Measurements from ENCODE around the gene KSR1.

Gene KSR1

DNA sequence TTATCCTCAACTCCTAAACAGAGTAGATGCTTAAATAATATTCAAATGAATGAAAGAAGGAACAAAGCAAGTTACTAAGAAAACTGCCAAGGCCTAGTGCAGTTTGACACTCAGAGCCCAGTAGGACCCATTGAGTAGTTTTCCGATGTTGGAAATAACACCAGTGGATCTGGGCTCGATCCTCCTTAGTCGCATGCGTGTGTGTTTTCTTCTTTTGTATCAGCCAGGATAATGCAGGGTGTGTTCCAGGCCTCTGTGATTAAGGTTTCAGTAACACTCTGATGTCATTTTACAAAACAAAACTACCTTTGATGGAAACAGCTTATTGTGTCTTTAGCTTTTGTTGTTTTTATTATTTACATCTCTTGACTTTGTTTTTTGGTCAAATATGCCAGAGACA is 24.5 kb downstream of the KSR1 start (continued):
- TF ChIP-seq ARNTL (CRISPR knock-in tag; IDR thresholded peaks at IDR 0.05; ENCODE audit: borderline replicate concordance, low read depth) (no peak), ZNF70 (CRISPR knock-in tag; IDR thresholded peaks at IDR 0.05) (no peak), ISL1 (CRISPR knock-in tag; IDR thresholded peaks at IDR 0.05) (no peak), ESRRG (CRISPR knock-in tag; IDR thresholded peaks at IDR 0.05) (no peak), ZC3H10 (CRISPR knock-in tag; IDR thresholded peaks at IDR 0.05) (no peak), RARB (CRISPR knock-in tag; IDR thresholded peaks at IDR 0.05) (no peak)
- TF ChIP-seq, protein P1, sequence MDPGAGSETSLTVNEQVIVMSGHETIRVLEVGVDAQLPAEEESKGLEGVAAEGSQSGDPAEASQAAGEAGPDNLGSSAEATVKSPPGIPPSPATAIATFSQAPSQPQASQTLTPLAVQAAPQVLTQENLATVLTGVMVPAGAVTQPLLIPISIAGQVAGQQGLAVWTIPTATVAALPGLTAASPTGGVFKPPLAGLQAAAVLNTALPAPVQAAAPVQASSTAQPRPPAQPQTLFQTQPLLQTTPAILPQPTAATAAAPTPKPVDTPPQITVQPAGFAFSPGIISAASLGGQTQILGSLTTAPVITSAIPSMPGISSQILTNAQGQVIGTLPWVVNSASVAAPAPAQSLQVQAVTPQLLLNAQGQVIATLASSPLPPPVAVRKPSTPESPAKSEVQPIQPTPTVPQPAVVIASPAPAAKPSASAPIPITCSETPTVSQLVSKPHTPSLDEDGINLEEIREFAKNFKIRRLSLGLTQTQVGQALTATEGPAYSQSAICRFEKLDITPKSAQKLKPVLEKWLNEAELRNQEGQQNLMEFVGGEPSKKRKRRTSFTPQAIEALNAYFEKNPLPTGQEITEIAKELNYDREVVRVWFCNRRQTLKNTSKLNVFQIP (CRISPR knock-in tag; IDR thresholded peaks at IDR 0.05; ENCODE audit: borderline replicate concordance, low read depth), result no peak
- TF ChIP-seq, protein P2, sequence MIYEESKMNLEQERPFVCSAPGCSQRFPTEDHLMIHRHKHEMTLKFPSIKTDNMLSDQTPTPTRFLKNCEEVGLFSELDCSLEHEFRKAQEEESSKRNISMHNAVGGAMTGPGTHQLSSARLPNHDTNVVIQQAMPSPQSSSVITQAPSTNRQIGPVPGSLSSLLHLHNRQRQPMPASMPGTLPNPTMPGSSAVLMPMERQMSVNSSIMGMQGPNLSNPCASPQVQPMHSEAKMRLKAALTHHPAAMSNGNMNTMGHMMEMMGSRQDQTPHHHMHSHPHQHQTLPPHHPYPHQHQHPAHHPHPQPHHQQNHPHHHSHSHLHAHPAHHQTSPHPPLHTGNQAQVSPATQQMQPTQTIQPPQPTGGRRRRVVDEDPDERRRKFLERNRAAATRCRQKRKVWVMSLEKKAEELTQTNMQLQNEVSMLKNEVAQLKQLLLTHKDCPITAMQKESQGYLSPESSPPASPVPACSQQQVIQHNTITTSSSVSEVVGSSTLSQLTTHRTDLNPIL (CRISPR knock-in tag; IDR thresholded peaks at IDR 0.05; ENCODE audit: low read depth), result no peak

DNA sequence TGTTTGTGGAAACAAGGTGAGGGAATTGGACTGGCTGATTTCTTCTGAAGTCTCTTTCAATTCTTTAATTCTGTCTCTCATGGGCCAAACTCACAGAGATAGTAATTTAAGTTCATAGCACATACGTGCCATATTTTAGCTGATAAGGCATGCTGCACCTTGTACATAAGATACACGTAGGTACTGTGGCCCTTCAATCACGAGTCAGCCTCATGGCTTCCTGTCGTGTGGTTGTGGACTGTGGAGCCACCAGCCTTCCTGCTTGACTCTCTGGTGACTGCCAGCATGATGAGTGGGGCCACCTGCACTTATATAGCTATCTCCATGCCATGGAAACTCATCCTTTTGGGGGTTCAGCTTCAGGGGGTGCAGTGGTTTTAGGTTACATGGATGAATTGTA is 25.1 kb downstream of the KSR1 start:
- TF ChIP-seq ESRRG (CRISPR knock-in tag; IDR thresholded peaks at IDR 0.05) (no peak), SNAI2 (CRISPR knock-in tag; IDR thresholded peaks at IDR 0.05) (no peak), ZNF565 (CRISPR knock-in tag; conservative IDR thresholded peaks at IDR 0.05; ENCODE audit: low read depth) (no peak)
- ATAC-seq, result no peak

DNA sequence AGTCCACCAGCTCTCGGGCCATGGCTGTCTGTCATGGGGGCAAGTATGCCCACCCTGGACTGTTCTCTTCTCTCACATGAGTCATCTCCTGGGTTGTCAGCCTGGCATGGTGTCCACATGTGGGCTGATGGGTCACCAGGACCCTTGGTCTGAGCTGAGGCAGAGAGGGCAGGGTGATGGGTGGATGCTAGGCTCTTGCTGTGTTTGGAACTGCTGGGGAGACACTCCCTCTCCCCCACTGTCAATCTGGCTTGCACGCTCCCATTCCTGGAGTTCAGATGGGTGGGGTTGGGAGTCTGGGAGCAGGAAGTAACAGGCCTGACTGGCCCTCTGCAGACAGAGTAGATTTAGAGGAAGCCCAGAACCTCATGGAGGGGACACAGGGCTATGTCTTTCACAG is 28.9 kb downstream of the KSR1 start:
- ATAC-seq, result no peak
- no peak for TF ChIP-seq CSDC2 (CRISPR knock-in tag; IDR thresholded peaks at IDR 0.05)
- no peak for TF ChIP-seq ISL1 (CRISPR knock-in tag; IDR thresholded peaks at IDR 0.05)
- TF ChIP-seq GLIS3 (CRISPR knock-in tag; IDR thresholded peaks at IDR 0.05), result no peak

DNA sequence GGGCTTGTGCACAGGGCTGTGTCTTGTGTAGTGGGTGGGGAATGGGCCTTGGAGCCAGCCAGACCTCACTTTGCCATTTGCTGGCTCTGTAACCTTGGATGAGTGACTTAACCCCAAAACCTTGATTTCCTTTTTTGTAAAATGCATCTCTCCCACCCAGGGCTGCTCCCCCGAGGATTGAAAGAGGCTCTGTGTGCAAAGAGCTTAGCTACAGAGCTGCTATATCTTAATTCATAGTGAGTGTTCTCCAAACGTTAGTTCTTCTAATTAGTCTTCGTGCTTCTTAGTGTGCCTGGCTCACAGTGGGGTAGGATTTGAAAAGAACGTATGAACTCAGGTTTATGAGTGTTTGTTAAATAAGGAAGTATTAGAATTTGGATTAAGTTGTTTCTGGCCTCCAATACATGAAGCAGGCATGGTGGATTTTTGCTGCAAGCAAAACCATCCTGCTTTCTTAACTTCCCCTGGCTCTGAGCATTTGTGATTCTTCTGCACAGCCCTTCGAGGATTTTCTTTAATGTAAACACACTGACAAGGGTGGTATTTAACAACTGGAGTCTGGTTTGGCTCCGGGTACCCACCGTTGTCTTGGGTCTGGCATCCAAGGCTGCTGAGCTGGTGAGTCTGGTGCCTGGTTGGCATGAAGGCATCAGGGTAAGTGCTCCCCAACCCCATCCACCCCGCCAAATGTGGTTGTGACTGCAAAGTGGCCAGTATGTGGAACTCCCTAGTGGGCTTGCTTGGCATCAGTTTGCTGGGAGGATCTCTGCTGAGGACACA is 29.7 kb downstream of the KSR1 start:
- no peak for TF ChIP-seq BACH2 (CRISPR knock-in tag; IDR thresholded peaks at IDR 0.05; ENCODE audit: borderline replicate concordance)
- no peak for TF ChIP-seq ZC3H10 (CRISPR knock-in tag; IDR thresholded peaks at IDR 0.05)
- TF ChIP-seq TOX (CRISPR knock-in tag; IDR thresholded peaks at IDR 0.05; ENCODE audit: borderline replicate concordance), result no peak
- TF ChIP-seq ESRRG (CRISPR knock-in tag; IDR thresholded peaks at IDR 0.05), result no peak
- TF ChIP-seq SNAI2 (CRISPR knock-in tag; IDR thresholded peaks at IDR 0.05), result no peak
- TF ChIP-seq CSDC2 (CRISPR knock-in tag; IDR thresholded peaks at IDR 0.05), result no peak
- no peak for TF ChIP-seq ZNF8 (CRISPR knock-in tag; IDR thresholded peaks at IDR 0.05)
- TF ChIP-seq ISL1 (CRISPR knock-in tag; IDR thresholded peaks at IDR 0.05), result no peak
- TF ChIP-seq, protein P3, sequence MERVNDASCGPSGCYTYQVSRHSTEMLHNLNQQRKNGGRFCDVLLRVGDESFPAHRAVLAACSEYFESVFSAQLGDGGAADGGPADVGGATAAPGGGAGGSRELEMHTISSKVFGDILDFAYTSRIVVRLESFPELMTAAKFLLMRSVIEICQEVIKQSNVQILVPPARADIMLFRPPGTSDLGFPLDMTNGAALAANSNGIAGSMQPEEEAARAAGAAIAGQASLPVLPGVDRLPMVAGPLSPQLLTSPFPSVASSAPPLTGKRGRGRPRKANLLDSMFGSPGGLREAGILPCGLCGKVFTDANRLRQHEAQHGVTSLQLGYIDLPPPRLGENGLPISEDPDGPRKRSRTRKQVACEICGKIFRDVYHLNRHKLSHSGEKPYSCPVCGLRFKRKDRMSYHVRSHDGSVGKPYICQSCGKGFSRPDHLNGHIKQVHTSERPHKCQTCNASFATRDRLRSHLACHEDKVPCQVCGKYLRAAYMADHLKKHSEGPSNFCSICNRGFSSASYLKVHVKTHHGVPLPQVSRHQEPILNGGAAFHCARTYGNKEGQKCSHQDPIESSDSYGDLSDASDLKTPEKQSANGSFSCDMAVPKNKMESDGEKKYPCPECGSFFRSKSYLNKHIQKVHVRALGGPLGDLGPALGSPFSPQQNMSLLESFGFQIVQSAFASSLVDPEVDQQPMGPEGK (CRISPR knock-in tag; IDR thresholded peaks at IDR 0.05; ENCODE audit: borderline replicate concordance), result no peak
- no peak for TF ChIP-seq ZFP30 (CRISPR knock-in tag; IDR thresholded peaks at IDR 0.05)
- TF ChIP-seq, protein P1 (CRISPR knock-in tag; IDR thresholded peaks at IDR 0.05; ENCODE audit: borderline replicate concordance, low read depth), result no peak
- no peak for TF ChIP-seq RARB (CRISPR knock-in tag; IDR thresholded peaks at IDR 0.05)
- no peak for TF ChIP-seq PPARA (CRISPR knock-in tag; IDR thresholded peaks at IDR 0.05; ENCODE audit: borderline replicate concordance)
- TF ChIP-seq ZNF70 (CRISPR knock-in tag; IDR thresholded peaks at IDR 0.05), result no peak
- TF ChIP-seq, protein P2 (CRISPR knock-in tag; IDR thresholded peaks at IDR 0.05; ENCODE audit: low read depth), result no peak
- no peak for TF ChIP-seq GLIS3 (CRISPR knock-in tag; IDR thresholded peaks at IDR 0.05)
- no peak for TF ChIP-seq TCF4 (CRISPR knock-in tag; IDR thresholded peaks at IDR 0.05; ENCODE audit: borderline replicate concordance)
- TF ChIP-seq ARNTL (CRISPR knock-in tag; IDR thresholded peaks at IDR 0.05; ENCODE audit: borderline replicate concordance, low read depth), result no peak
- TF ChIP-seq, protein P4, sequence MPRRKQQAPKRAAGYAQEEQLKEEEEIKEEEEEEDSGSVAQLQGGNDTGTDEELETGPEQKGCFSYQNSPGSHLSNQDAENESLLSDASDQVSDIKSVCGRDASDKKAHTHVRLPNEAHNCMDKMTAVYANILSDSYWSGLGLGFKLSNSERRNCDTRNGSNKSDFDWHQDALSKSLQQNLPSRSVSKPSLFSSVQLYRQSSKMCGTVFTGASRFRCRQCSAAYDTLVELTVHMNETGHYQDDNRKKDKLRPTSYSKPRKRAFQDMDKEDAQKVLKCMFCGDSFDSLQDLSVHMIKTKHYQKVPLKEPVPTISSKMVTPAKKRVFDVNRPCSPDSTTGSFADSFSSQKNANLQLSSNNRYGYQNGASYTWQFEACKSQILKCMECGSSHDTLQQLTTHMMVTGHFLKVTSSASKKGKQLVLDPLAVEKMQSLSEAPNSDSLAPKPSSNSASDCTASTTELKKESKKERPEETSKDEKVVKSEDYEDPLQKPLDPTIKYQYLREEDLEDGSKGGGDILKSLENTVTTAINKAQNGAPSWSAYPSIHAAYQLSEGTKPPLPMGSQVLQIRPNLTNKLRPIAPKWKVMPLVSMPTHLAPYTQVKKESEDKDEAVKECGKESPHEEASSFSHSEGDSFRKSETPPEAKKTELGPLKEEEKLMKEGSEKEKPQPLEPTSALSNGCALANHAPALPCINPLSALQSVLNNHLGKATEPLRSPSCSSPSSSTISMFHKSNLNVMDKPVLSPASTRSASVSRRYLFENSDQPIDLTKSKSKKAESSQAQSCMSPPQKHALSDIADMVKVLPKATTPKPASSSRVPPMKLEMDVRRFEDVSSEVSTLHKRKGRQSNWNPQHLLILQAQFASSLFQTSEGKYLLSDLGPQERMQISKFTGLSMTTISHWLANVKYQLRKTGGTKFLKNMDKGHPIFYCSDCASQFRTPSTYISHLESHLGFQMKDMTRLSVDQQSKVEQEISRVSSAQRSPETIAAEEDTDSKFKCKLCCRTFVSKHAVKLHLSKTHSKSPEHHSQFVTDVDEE (CRISPR knock-in tag; IDR thresholded peaks at IDR 0.05), result no peak
- no peak for ATAC-seq

Measured in SK-N-SH treated with all-trans-retinoic acid at 6 μM for 48 hours (cell line).